Stomach (tissue), 9 donors: ENCODE measurements around the gene CYP4F3. TPM values are rescaled to one million over a fixed set of nuclear protein-coding genes. Genes with fewer than 3 reads are reported as not detected.

ENCODE experiments used
- DNase-seq, 2 donors: peaks; one replicate each; pipeline versions ENCODE4 v3.0.0 to v3.0.0-alpha.2; 2013 to 2019
- H3K27ac ChIP-seq, 5 donors: fragments of 200-600 bp in 4 of 5; sonication (generic) in 4 of 5; one replicate each; pipeline ENCODE4 v1.5.1; 2013 to 2019; ENCODE audit warnings: mild to moderate bottlenecking in 1 of 5, moderate library complexity in 1 of 5
- H3K27me3 ChIP-seq, 3 donors: fragments of 200-600 bp; sonication (generic); one replicate each; pipeline ENCODE4 v1.5.1; 2017 to 2019; ENCODE audit warnings: mixed run types in 1 of 3
- H3K36me3 ChIP-seq, 4 donors: fragments of 200-600 bp; sonication (generic); 1 replicate in 3 of 4; 2 replicates in 1 of 4; pipeline ENCODE4 v1.5.1; 2016 to 2019
- H3K4me1 ChIP-seq, 4 donors: fragments of 200-600 bp; sonication (generic); one replicate each; pipeline ENCODE4 v1.5.1; 2016 to 2019
- H3K4me3 ChIP-seq, 4 donors: fragments of 200-600 bp; sonication (generic) in 3 of 4; one replicate each; pipeline ENCODE4 v1.5.1; 2016 to 2019; ENCODE audit warnings: mild to moderate bottlenecking in 1 of 4
- H3K9me3 ChIP-seq, 4 donors: fragments of 200-600 bp; sonication (generic); one replicate each; pipeline ENCODE4 v1.5.1; 2016 to 2019
- CTCF ChIP-seq, 7 experiments: fragments of 450-650 bp in 4 of 7; fragments of 200-600 bp in 3 of 7; sonication (generic) in 3 of 7; IDR thresholded peaks; one replicate each; pipeline ENCODE4 v1.5.1; 2016 to 2019; ENCODE audit warnings: antibody characterized with exemption in 7 of 7, control low read depth in 2 of 7, mild to moderate bottlenecking in 1 of 7
- EP300 ChIP-seq: sonication (generic); formaldehyde crosslinking; IDR thresholded peaks from one replicate; pipeline ENCODE4 v1.6.1; 2017; ENCODE audit warnings: antibody characterized with exemption
- POLR2A ChIP-seq, 4 donors: fragments of 450-650 bp; IDR thresholded peaks; one replicate each; pipeline ENCODE4 v1.6.1; 2016; ENCODE audit warnings: antibody characterized with exemption in 4 of 4, control low read depth in 2 of 4, mild to moderate bottlenecking in 1 of 4, moderate library complexity in 1 of 4
- POLR2AphosphoS5 ChIP-seq, 3 donors: sonication (generic); formaldehyde crosslinking; IDR thresholded peaks; one replicate each; pipeline ENCODE4 v1.6.1; 2016; ENCODE audit warnings: antibody characterized with exemption in 3 of 3
- WGBS, 5 donors: extraction: QIAGEN DNeasy Blood & Tissue Kit in 3 of 5; methylation state at CpG; one replicate each; pipeline versions ENCODE4 v1.1.5 to v1.1.7; 2013 to 2018; 5-methylcytosine and 5-hydroxymethylcytosine counted together
- intact Hi-C: fragments of 100-400 bp; cut with DNase I; formaldehyde crosslinking; loops from one replicate; pipeline ENCODE4 v1.15.1; 2023; ENCODE audit warnings: low total_unique reads
- polyA plus RNA-seq, 3 donors: library from polyadenylated mRNA; stranded (reverse); fragments of 200-250 nt; gene quantifications; one replicate each; pipeline ENCODE4 v1.2.3, GENCODE V29; 2013
- total RNA-seq, 5 donors: library from RNA; depleted of rRNA; stranded (reverse); fragments of >200 nt; gene quantifications; one replicate each; pipeline versions ENCODE4 v1.1.0 to v1.2.3, GENCODE V29; 2014 to 2016
- donor health status: healthy with polysubstance abuse.
- donor health status: Bipolar disorder and iron deficiency.
- donor health status: healthy.

The CYP4F3 gene
- total and polyA plus RNA-seq, 8 donors = 0.25 to 100 (median 5.4) TPM

GRCh38 chr19:15680478-15681322 is 40.0 kb downstream of the CYP4F3 start:
- Histone ChIP-seq H3K36me3 (peaks cover 0 to 66% (median 54%) of the 10 kb centered on the region in 4 donors), H3K27me3 (peaks cover 0 to 5% (median 0%) of the 10 kb centered on the region in 3 donors), H3K27ac (no peak overlapping the region), H3K9me3 (no peaks in the 10 kb centered on the region), H3K4me3 (no peak overlapping the region), H3K4me1 (no peaks in the 10 kb centered on the region)
- no peak for DNase-seq
- intact Hi-C loops = no loop called here
- whole genome bisulfite sequencing, 5 donors = 56 to 63% (median 59%) methylated on average over 8 of the region's 8 CpGs
- TF ChIP-seq EP300 (no peak), CTCF (IDR thresholded peaks at IDR 0.05) (no peak)

GRCh38 chr19:15683411-15683810 is 42.7 kb downstream of the CYP4F3 start:
- H3K27me3 ChIP-seq = peaks cover 0 to 5% (median 0%) of the 10 kb centered on the region in 3 donors
- no peak for DNase-seq
- H3K4me3 ChIP-seq = no peak overlapping the region
- TF ChIP-seq POLR2AphosphoS5 (IDR thresholded peaks at IDR 0.05) (no peak), EP300 (no peak), CTCF (IDR thresholded peaks at IDR 0.05) (no peak), POLR2A (IDR thresholded peaks at IDR 0.05) (no peak)
- no peaks in the 10 kb centered on the region for H3K4me1 ChIP-seq
- no peak overlapping the region for H3K27ac ChIP-seq
- H3K9me3 ChIP-seq = peaks cover 0 to 15% (median 10%) of the 10 kb centered on the region in 4 donors
- intact Hi-C loops = no loop called here
- WGBS, 5 donors = 80 to 87% (median 83%) methylated on average over 10 of the region's 10 CpGs
- H3K36me3 ChIP-seq = peaks cover 0 to 88% (median 79%) of the 10 kb centered on the region in 4 donors

GRCh38 chr19:15684828-15685227 is 44.1 kb downstream of the CYP4F3 start:
- H3K36me3 ChIP-seq = peaks cover 0 to 88% (median 78%) of the 10 kb centered on the region in 4 donors
- H3K27me3 ChIP-seq = peaks cover 0 to 5% (median 0%) of the 10 kb centered on the region in 3 donors
- DNase-seq = no peak
- TF ChIP-seq CTCF (IDR thresholded peaks at IDR 0.05) = no peak
- no peak for TF ChIP-seq POLR2AphosphoS5 (IDR thresholded peaks at IDR 0.05)
- TF ChIP-seq POLR2A (IDR thresholded peaks at IDR 0.05) = no peak
- no peak for TF ChIP-seq EP300
- H3K4me3 ChIP-seq = no peak overlapping the region
- no peaks in the 10 kb centered on the region for H3K4me1 ChIP-seq
- WGBS, 5 donors = 23 to 41% (median 39%) methylated on average over 6 to 9 of the region's 9 CpGs
- intact Hi-C loops = no loop called here
- peaks cover 0 to 29% (median 15%) of the 10 kb centered on the region in 4 donors for H3K9me3 ChIP-seq
- H3K27ac ChIP-seq = no peak overlapping the region

- peaks cover 0 to under 1% (median 0%) of the 10 kb centered on the region in 4 donors for H3K4me1 ChIP-seq
- intact Hi-C loops = no loop called here
- H3K9me3 ChIP-seq = no peaks in the 10 kb centered on the region
- DNase-seq = no peak
- H3K4me3 ChIP-seq = no peak overlapping the region
- no peak overlapping the region for H3K27ac ChIP-seq
- H3K36me3 ChIP-seq = peaks cover 0 to 29% (median 21%) of the 10 kb centered on the region in 4 donors
- TF ChIP-seq EP300 = no peak
- no peak for TF ChIP-seq CTCF (IDR thresholded peaks at IDR 0.05)
- no peak for TF ChIP-seq POLR2A (IDR thresholded peaks at IDR 0.05)
- TF ChIP-seq POLR2AphosphoS5 (IDR thresholded peaks at IDR 0.05) = no peak
- 76 to 81% (median 79%) methylated on average over 11 to 19 of the region's 19 CpGs for WGBS, 5 donors
- no peaks in the 10 kb centered on the region for H3K27me3 ChIP-seq
These were observed 56.0 kb downstream of the CYP4F3 start for GRCh38 chr19:15696654-15697194.
